Measurements from ENCODE around the gene ATAD3C. TPM values are rescaled to one million over a fixed set of nuclear protein-coding genes. Genes with fewer than 3 reads are reported as not detected.
"Not testable (repeated sequence)": the region's sequence is repeated elsewhere in the genome, so short reads cannot be mapped to it uniquely, and the experiment has no call there.

Gene ATAD3C
- total RNA-seq, 2 donors from 2014 or later, result 1.1 to 1.9 TPM

DNA sequence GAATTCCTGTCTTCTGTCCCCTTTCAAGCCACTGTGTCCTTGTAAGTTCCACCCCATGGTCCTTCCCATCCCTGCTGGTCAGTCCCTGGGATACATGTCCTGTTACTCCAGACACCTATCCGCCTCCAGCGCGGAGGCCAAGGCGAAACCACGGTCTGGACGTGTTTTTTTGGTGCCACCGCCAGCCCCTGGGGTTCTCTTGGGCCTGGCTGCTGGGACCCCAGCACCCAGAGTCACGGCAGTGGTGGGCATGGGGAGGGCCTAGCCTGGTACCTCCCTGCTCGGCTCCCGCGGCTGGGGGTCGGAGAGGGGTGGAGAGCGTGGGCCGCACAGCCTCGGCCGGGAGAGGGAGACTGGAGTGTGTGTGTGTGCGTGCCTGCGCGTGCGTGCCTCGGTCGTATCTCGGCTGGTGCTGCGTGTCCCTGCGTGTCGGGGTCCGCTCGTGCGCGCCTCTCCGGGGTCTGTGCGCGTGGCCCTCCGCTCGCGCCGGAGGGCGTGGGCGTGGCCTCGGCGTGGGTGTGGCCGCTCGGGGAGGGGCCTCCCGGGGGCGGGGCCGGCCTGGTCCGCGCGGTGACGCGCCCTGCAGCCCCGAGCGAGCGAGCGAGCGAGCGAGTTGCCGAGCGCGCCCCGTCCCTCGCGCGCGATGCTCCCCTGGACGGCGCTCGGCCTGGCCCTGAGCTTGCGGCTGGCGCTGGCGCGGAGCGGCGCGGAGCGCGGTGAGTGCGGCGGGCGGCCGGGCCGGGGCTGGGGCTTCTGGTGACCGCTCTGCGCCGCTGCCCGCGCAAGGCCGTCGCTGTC lies 14.2 kb upstream of the ATAD3C start, which contains the start of gene VWA1:
Gene VWA1 (plus strand): TSS at position 585 of the 798 bp plus-strand sequence. CDS start 59 bp downstream, at position 644.
- H3K27ac Mint-ChIP-seq, result no peak within 1 kb of the TSS
- DNase-seq (ENCODE audit: low spot score in 2 of 2), result peak in 1 of 2 donors; percentile 89
- no peaks in the 10 kb centered on the region for H3K36me3 Mint-ChIP-seq
- no peaks in the 10 kb centered on the region for H3K9me3 Mint-ChIP-seq
- ATAC-seq, result peak; percentile 33 to 80

DNA sequence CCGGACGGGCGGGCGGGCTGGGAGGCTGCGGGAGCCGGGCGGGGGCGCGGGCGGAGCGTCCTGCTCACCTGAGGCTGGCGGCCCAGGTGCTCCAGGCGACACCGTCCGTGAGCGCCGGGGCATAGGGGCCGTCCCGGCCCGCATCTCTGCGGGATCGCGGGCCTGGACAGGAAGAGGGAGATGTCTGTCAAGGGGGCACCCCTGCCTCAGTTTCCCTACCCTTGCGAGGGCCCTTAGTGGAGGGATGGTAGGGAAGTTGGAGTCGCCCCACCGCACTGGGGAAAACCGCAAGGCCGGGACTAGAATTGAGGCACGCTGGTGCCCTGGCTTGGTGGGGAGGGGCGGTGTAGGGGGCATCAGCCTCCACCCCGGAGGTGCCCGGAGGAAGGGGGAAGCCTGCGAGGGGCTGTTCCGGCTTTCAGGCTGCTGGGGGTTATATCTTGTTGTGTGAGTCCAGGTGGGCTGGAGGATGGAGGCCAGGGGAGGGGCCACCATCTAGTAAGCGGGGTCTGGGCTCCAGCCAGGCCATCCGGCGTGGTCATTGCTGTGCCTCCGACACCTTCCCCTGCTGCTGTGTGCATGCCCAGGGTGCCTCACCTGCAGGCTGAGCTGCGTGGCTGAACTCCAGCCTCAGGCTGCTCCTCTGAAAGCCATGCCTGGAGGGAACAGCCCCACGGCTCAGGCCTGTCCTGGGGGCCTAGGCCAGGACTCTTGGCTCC lies 13.4 kb upstream of the ATAD3C start:
- ATAC-seq (no peak), DNase-seq (ENCODE audit: low spot score in 2 of 2) (no peak)
- Mint-ChIP-seq H3K36me3 (no peaks in the 10 kb centered on the region), H3K27ac (no peak overlapping the region), H3K9me3 (no peaks in the 10 kb centered on the region)

DNA sequence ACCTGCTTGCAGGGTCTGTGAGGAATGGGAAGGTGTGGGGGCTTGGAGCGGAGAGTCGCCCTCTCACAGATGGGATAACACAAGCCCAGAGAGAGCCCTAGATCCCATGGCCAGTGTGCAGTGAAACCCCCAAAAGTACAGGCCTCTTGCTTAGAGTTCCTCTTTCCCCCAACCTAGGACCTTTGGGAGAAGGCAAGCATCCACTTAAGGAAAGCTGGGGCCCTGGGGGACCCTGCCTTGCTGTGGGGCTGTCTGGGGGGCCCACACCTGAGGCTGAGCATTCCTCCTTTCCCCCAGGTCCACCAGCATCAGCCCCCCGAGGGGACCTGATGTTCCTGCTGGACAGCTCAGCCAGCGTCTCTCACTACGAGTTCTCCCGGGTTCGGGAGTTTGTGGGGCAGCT lies 12.9 kb upstream of the ATAD3C start:
- Mint-ChIP-seq H3K9me3 (no peaks in the 10 kb centered on the region), H3K36me3 (no peaks in the 10 kb centered on the region), H3K27ac (no peak overlapping the region)
- ATAC-seq (no peak), DNase-seq (ENCODE audit: low spot score in 2 of 2) (no peak)

DNA sequence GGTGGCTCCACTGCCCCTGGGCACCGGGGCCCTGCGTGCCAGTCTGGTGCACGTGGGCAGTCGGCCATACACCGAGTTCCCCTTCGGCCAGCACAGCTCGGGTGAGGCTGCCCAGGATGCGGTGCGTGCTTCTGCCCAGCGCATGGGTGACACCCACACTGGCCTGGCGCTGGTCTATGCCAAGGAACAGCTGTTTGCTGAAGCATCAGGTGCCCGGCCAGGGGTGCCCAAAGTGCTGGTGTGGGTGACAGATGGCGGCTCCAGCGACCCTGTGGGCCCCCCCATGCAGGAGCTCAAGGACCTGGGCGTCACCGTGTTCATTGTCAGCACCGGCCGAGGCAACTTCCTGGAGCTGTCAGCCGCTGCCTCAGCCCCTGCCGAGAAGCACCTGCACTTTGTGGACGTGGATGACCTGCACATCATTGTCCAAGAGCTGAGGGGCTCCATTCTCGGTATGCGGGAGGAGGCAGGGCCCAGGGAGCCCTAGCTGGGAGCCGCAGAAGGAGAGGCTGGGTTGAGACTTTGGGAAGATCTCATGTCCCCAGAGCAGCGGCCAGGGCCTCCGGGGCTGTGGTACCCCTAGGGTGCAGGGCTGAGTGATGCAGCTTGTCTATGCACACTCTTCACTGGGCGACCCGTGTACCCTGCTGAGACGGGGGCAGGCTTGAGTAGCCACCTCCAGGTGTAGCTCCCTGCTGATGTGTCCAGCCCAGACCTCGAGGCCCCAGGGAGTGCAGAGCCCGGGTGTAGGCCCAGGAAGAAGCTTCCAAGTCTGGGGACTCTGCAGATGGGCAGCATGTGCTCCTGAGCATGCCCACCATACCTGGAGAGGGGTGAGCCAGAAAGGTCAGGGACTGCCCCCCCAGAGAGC lies 12.2 kb upstream of the ATAD3C start:
- ATAC-seq (no peak), DNase-seq (ENCODE audit: low spot score in 2 of 2) (no peak)
- H3K36me3 Mint-ChIP-seq, result no peaks in the 10 kb centered on the region

DNA sequence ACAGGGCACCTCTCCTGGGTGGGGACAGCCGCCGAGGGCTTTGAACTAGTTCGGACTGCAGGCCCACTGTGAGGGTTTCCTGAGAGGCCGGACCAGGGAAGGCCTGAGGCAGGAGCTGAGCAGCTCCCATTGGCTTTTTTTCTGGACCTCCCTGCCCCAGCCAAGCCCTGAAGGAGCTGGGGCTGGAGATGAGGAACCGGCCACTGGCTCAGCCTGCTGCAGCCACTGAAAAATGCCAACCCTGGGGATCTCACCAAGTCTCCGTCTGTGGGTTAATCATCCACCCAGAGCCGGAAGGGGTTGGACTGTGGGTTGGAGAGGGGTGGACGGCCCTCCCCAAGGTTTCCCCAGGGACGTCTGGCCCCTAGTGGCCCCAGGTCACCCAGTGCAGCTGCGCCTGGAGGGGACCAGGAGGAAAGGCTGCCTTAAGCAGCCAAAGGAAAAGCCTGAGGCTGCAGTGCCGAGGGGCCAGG lies 11.5 kb upstream of the ATAD3C start:
- no peak for ATAC-seq
- Mint-ChIP-seq H3K36me3 (no peaks in the 10 kb centered on the region), H3K9me3 (no peaks in the 10 kb centered on the region), H3K27ac (no peak overlapping the region)
- no peak for DNase-seq (ENCODE audit: low spot score in 2 of 2)

More for the DNA sequence above, 12.2 kb upstream of the ATAD3C start:
- H3K9me3 Mint-ChIP-seq, result no peaks in the 10 kb centered on the region
- H3K27ac Mint-ChIP-seq, result no peak overlapping the region

DNA sequence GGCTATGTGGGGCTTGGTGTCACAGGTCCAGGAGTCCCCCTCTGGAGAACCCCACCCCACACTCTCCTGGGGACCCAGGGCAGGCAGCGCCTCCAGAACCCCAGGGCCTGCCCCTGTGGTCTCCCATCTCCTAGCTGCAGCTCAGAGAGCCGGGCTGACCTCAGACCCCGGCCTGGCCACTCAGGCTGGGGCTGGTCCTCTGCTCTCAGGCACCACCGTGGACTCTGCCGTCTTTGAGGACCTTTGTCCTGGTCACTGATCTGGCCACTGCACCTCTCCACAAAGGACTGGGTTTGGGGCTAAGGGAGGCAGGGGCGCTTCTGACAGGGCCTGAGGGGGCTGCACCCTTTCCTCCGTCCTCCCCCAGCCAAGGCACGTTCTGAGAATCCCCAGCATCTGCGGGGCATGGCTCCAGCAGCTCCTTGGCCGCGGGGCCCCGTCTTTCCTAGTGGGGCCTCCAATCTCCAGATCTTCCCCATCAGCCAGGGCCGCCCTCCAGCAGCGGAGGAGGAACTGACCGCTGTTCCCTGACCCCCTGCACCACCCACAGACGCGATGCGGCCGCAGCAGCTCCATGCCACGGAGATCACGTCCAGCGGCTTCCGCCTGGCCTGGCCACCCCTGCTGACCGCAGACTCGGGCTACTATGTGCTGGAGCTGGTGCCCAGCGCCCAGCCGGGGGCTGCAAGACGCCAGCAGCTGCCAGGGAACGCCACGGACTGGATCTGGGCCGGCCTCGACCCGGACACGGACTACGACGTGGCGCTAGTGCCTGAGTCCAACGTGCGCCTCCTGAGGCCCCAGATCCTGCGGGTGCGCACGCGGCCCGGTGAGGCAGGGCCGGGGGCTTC lies 10.7 kb upstream of the ATAD3C start:
- Mint-ChIP-seq H3K36me3 (no peaks in the 10 kb centered on the region), H3K27ac (no peak overlapping the region), H3K9me3 (no peaks in the 10 kb centered on the region)
- no peak for DNase-seq (ENCODE audit: low spot score in 2 of 2)
- no peak for ATAC-seq

DNA sequence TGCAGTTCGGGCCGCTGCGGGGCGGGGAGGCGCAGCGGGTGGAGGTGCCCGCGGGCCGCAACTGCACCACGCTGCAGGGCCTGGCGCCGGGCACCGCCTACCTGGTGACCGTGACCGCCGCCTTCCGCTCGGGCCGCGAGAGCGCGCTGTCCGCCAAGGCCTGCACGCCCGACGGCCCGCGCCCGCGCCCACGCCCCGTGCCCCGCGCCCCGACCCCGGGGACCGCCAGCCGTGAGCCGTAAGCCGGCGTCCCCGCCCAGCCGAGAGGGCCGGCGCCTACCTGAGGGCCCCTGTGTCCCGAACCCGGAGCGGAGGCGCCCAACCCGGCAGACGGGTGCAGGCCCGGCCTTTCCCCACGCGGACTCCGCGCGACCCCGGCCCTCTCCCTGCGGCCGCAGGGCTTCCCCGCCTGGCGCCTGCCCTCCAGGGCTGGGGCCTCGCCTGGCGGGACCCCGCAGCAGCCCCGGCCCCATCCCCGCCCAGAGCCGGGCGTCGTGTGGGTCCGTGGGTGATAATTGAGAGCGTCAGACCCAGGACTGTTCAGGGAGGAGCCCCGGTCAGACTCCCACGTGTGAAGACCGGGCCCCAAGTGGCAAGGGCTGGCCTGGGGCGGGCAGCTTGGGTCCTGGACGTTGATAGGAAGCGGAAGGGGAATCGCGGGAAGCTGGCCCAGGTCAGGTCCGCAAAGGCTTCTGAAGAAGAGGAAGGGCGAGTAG lies 9.8 kb upstream of the ATAD3C start:
- Mint-ChIP-seq H3K36me3 (no peaks in the 10 kb centered on the region), H3K27ac (no peak overlapping the region), H3K9me3 (no peaks in the 10 kb centered on the region)
- no peak for DNase-seq (ENCODE audit: low spot score in 2 of 2)
- ATAC-seq, result no peak

DNA sequence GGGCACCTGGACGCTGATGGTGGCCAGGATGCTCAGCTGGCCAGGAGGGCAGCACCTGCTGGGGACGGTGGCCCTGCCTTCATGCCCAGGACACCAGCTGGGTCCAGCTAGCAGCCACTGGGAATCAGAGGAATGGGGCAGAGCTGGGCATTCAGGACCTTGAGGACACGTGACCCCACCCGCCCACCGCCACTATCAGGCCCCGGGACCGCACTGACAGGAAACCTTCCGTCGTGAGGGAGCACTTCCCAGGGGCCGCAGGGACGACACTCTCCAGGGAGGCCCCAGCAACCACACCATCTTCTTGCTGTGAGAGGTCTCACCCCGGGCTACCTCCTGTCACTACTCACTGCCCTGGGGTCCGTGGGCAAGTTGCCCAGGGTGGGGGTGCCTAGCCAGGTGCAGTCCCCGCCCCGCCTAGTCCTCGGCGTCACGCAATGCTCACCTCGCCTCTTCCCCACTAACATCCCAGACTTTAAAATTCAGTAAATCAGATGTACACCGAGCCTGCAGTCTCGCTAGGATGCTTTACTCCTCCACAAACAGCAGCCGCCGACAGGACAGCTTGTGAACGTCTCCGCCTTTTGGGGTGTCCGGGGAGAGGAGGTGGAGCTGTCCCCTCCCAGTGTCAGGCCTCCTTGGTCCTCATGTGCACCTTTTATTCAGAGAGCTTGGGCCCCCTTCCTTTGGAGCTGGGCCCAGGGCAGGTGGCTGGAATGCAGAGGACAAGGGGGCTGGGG lies 9.1 kb upstream of the ATAD3C start:
- H3K27ac Mint-ChIP-seq, result no peak overlapping the region
- H3K36me3 Mint-ChIP-seq, result no peaks in the 10 kb centered on the region
- H3K9me3 Mint-ChIP-seq, result no peaks in the 10 kb centered on the region
- no peak for DNase-seq (ENCODE audit: low spot score in 2 of 2)
- ATAC-seq, result no peak

DNA sequence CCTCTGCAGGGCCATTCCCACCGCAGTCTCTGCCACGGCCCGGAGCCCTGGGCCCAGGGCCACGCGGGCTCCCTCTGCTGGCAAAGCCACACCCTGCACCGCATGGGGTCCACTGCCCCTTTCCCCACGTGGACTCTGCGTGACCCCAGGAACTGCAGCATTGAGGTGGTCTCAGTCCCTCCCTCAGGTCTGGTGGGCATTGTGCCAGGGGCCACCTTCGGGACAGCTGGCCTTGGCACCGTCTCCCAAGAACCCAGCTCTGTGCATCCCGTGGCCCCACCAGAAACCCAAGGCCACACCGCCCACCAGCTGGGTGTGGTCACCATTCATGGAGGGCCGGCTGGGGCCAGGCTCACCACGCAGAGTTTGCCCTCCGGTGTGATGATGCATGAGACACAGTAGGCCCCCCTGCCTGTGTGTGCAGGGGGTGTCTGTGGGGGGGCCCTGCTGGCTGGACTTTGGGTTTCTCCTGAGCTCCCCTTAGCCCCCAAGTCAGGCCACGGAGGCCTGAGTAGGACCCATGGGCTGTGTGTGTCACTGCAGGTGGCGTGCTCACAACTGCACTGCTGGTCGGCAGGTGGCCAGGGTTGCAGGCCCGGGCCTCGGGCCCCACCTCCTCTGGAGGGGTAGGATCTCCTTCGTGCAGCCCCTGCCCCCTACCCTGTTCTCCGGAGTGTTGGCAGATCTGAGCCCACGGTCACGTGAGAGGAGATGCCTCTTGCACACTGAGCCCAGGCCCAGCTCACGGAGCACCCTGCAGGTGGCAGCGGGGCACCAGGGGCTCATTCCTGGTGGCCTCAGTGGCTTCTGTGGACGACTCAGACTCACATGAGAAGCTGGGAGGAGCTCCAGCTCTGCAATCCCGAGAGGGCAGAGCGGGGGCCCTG lies 8.2 kb upstream of the ATAD3C start:
- H3K9me3 Mint-ChIP-seq, result no peaks in the 10 kb centered on the region
- peak; percentile 88 to 90 for ATAC-seq
- no peaks in the 10 kb centered on the region for H3K36me3 Mint-ChIP-seq
- DNase-seq (ENCODE audit: low spot score in 2 of 2), result peak in 1 of 2 donors; percentile 81
- no peak overlapping the region for H3K27ac Mint-ChIP-seq

DNA sequence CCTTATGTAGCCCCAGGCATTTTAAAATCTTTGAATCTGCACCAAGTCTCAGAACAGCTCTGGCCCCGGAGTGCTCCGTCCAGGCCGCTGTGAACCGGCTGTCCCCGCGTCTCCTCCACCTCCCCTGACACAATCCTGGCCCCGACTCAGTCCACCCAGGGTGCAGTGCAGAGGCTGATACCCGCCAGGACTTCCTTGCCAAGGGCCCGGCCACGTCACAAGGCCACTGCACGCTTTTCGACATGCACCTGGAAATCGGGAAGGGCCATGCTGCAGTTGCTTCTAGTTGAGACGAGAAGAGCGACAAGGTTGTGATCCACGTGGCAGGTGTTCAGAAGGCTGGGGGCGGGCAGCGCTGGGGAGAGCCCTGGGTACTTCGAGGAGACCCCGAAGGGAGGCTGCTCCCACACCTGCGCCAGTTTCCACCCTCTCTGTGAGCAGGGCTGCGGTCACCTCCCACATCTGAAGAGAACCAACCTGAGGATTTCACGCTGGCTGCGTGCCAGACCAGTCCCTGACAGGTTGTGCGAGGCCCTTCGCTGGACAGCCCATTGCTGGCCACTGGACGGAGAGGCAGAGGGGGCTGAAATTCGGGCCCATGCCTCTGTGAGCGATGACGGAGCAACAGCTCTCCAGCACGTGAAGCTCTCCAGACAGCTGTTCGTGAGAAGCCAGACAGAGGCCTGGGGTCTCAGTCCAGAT lies 7.3 kb upstream of the ATAD3C start:
- Mint-ChIP-seq H3K27ac (no peak overlapping the region), H3K36me3 (no peaks in the 10 kb centered on the region), H3K9me3 (no peaks in the 10 kb centered on the region)
- DNase-seq (ENCODE audit: low spot score in 2 of 2) (no peak), ATAC-seq (no peak)

DNA sequence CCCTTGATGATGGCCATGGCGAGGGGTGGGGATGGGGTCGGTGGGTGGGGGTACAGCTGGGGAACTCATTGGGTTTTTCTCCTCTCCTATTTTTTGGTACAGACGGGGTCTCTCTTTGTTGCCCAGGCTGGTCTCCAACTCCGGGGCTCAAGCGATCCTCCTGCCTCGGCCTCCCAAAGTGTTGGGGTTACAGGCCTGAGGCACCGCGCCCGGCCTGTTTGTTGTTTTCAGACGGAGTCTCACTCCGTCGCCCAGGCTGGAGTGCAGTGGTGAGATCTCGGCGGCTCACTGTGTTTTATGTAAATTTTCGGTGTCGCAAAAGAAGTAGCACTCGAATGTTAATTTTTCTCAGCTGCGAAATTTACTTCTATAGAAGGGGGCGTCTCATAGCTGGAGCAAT lies 2.9 kb upstream of the ATAD3C start:
- ATAC-seq; DNase-seq (ENCODE audit: low spot score in 2 of 2); H3K36me3 Mint-ChIP-seq; H3K27ac Mint-ChIP-seq; H3K9me3 Mint-ChIP-seq: not testable (repeated sequence)

DNA sequence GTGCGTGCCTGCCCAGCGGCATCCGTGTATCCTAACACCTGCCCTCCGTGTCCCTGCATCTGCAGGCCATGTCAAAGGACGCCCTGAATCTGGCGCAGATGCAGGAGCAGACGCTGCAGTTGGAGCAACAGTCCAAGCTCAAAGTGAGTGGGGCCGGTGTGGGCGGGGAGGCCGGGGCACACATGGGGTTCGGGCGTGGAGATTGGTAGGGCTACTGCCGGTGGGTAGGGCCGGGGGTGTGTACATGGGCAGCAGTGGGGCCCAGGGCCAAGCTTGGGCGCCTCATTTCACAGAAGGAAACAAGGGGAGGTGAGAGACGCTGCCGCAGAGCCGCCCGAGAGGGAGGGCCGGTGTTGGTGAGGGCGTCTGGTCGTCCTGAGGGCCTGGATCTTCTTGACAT lies 1.1 kb downstream of the ATAD3C start:
- H3K9me3 Mint-ChIP-seq; H3K27ac Mint-ChIP-seq; H3K36me3 Mint-ChIP-seq; DNase-seq (ENCODE audit: low spot score in 2 of 2); ATAC-seq: not testable (repeated sequence)

DNA sequence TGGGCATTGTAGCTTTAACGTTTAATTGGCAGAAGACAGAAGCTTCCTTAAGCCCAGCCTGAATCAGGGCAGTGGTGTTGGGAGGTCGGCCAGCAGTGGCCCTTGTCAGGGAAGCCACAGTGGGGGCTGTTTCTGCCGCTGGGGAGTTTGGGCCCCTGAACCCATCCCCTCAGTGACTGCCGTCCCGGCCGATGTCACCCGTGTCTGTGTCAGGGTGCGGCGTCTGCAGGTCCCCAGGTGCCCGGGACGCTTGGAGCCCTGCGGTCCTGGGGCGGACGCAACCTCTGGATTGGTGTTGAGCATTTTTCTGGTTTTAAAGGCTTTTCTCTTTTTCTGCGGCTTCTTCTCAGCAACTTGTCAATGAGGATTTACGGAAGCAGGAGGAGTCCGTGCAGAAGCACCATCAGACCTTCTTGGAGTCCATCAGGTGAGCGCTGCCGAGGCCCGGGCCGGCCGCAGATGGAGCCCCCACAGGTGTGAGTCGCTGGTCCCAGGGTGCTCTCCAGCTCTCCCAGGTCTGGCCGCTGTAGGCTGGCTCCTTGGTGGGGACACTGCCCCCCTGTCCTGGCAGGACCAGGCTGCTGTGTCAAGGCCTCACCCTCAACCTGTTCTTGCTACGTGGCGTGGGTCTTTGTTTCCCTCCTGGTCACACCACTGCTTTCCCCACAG lies 2.3 kb downstream of the ATAD3C start:
- Mint-ChIP-seq H3K9me3 (no peaks in the 10 kb centered on the region), H3K36me3 (no peaks in the 10 kb centered on the region), H3K27ac (no peak overlapping the region)
- no peak for DNase-seq (ENCODE audit: low spot score in 2 of 2)
- no peak for ATAC-seq
